Right renal cortex interstitium (tissue), 3 donors: ENCODE results near the gene NRCAM. TPM values are rescaled to one million over a fixed set of nuclear protein-coding genes. Genes with fewer than 3 reads are reported as not detected.

ENCODE experiments used
- DNase-seq, 3 donors: peaks; one replicate each; pipeline ENCODE4 v3.0.0-alpha.2; 2013; ENCODE audit warnings: low read depth in 3 of 3, low spot score in 2 of 3
- polyA plus RNA-seq, 3 donors: library from polyadenylated mRNA; unstranded; fragments of 120-200 nt; gene quantifications; one replicate each; pipeline ENCODE4 v1.2.1, GENCODE V29; 2013; ENCODE audit not compliant: insufficient read length in 3 of 3

Gene NRCAM
- polyA plus RNA-seq, 3 donors, result 16.7 to 24.1 (median 19.8) TPM

GRCh38 chr7:108314551-108314950 is 141.7 kb downstream of the NRCAM start:
- DNase-seq, result no peak

GRCh38 chr7:108314049-108314448 is 142.2 kb downstream of the NRCAM start:
- DNase-seq, result no peak

- DNase-seq, result no peak
These were observed 143.2 kb downstream of the NRCAM start for GRCh38 chr7:108313086-108313485.

- no peak for DNase-seq
These were observed 144.6 kb downstream of the NRCAM start for GRCh38 chr7:108311446-108312168.

DNA sequence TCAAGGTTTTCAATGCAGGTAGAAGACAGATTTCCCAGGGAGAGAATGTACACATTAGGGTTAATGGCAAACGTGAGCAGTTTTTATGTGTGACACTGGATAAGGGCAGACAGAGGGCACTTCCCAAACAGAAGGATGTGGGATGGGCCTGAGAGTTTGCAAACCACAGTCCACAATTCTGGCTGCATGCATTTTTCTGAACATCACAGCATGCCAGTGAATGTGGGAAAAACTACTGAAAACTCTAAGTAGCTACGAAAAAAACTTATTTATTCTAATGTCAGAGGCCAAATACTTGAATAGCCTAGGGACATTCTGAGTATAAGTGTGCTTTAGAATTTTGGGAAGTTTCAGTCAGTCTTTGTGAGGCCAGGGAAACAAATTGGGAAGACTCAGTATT is 145.9 kb downstream of the NRCAM start:
- DNase-seq, result no peak

DNA sequence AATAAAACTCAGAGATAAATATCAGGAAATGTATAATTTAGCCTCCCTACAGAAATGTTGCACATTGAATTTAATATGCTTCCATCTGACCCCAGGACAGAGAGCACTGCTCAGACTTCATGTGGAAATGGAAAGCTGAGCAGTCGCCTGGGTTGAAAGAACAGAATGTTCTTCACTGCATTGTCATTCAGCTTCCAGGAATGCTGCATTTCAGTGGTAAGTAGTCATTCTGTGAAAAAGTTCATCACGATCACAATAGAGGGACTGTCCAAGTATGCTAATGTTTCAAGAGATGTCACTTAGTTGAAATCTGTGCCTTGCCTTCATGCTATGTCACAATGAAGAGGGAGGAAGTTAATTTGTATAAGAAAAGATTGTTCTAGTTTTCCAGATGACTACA is 147.3 kb downstream of the NRCAM start:
- no peak for DNase-seq

GRCh38 chr7:108308276-108308675 is 148.0 kb downstream of the NRCAM start:
- no peak for DNase-seq

GRCh38 chr7:108307595-108307994 is 148.6 kb downstream of the NRCAM start:
- DNase-seq, result no peak

DNA sequence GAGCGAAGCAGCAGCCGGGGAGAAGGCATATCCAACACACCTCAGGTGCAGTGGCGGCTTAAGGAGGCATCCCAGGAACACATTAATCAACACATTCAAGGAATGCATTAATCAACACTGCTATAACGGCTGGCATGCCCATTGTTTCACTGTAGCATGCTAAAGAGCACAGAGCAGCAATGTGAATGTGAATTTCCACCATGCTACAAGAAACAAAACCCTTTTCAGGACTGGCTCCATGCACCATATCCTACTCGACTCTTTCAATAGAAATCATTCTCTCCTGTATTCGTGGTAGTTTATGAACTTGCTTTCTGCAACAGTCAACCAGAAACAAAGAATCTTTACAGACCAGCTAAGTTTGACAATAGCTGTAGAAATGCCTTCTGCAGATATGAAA is 149.0 kb downstream of the NRCAM start:
- no peak for DNase-seq

- DNase-seq, result no peak
These were observed 152.9 kb downstream of the NRCAM start for GRCh38 chr7:108303332-108303731.

DNA sequence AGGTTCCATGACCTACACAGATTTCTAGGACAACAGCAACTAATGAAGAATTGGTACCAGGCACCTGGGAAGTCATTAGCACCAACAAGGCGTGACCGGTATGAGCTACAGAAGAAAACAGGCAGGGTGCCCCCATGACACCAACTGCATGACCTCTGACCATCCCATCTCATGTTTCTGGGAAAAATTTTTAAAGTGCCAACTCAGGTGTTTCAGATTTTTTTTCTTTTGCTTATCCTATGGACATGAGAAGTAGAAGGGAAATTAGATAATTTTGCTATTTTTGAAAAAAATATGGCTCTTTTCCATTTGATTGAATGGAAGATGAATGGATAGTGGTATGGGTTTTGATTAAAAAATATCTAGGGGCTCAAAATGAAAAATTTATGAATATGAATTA is 154.8 kb downstream of the NRCAM start:
- DNase-seq, result no peak

DNA sequence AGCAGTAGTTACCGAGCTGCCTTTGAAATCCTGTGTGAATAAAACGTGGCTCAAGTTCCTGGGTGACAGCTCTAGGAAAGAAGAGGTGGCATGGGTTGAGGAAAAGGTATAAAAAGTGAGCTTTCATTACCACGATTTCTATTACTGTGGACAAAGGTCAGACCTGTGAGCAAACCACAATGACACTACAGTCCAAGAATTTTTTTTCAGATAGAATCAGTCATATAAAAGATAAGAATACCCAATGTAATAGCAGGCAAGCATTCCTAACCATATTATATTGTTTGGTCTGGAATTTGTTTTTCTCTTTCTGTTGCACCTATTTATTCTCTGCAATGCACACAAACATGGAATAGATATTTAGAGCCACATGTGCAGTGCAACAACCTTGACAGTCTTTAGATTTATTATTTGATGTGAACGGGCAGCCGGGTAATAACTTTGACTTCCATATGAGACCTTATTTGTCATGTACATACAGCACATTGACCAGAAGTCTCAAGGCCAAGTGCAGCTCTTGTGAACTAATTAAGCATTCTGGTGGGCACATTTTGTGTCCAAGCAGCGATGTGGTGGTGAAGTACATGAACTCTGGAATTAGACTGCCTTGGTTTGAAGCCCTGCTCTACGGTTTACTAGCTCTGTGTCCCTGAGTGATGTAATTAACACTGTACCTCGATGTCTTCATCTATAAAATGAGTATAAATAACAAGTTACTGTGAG is 156.8 kb downstream of the NRCAM start:
- DNase-seq, result no peak

GRCh38 chr7:108296911-108297310 is 159.3 kb downstream of the NRCAM start:
- no peak for DNase-seq

DNA sequence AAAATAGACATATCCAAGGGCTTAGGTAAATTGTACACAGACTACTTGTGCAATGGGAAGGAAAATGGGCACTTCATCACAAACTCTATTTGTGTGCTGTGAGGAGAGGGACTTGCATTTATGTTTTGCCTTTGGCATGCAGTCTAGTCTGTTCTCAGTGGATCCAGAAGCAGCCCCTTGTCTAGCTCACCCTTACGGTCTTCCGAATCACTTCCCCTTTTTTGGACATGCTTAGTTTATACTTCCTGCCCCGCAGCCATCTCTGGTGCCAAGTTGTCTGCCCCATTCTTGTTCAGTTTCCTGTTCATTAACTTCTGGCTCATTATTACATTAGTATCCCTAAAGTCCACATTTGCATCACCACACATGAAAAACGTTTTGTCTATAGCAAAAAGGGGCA is 161.6 kb downstream of the NRCAM start:
- DNase-seq, result no peak

DNA sequence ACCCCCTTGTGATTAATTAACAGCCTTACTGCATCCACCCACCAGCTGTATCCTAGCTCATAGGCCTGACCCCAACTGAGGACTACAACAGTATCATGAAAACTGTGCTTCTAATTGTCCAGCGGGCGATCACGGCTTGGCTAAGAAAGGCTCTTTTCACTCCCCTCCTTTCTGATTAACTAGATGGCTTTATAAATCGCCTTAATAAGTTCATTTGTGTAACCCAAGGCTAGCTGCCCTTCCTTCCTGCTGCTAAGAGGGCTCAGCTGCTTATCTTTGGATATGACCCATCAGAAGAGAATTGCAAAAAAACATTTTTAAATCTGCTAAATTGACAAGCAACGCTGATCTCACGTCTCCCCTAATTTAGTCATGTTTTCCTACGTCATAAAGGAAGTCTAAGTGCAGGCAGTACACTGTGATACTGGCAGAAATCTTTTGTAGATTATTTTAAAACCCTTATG is 163.1 kb downstream of the NRCAM start:
- DNase-seq, result no peak

DNA sequence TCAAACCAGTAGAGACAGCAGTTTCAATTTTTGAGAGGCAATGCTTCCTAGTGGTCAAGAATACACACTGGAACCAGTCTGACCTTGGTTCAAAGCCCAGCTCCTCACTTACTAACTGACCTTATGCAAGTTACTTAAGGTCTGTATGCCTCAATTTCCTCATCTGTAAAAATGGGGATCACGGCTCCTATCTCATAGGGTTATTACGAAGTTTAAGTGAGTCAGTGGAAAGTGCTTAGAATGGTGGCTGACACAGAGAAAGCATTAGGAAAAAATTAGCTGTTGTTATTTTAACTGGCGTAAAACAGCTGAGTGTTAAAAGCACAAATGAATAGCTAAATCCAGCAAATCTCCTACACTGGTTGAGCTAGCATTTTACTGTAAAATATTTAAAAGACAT is 163.7 kb downstream of the NRCAM start:
- no peak for DNase-seq

DNA sequence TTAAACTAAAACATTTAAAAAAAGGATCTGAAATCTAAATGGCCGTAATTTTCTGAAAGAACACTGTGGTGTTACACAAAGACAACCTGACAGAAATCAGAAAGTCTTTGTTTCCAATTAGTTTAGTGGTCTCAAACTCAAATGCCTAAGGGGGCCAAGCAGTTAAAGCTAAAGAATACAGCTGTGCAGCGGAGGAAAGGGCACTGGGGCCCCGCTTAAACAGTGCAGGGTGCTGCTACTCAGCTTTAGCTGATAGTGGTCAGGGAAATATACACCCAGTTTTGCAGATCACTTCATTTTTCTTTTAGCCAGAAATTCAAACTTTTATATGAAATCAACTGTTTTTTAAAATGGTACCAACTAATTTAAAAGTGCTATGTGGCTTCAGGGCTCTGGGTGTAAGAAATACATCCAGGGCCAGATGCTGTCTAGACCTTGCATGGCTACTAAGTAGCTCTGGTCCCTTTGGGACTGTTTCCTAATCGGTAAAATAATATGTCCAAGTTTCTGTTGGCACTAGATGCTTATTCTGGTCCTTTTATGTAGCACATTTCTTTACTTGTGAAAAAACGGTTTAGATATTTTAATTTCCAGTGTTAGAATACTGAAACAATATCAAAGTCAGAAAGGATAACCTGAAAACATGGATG is 164.3 kb downstream of the NRCAM start:
- no peak for DNase-seq

DNA sequence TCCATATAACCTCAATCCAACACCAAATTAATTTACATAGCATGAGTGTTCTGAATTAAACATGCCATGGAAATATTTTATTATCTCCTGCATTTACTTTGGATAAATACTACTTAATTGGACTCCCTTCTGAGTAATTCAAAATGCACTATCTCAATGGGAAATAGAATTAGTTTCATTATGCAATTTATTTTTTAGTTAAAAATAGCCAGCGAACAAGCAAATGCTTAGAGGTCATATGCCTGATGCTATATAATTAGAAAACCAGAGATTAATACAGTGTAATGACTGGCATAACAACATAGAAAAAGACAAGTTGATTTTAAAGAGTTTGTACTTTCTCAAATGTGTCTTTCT is 165.1 kb downstream of the NRCAM start:
- DNase-seq, result no peak

GRCh38 chr7:108290459-108291151 is 165.6 kb downstream of the NRCAM start:
- DNase-seq, result no peak

DNA sequence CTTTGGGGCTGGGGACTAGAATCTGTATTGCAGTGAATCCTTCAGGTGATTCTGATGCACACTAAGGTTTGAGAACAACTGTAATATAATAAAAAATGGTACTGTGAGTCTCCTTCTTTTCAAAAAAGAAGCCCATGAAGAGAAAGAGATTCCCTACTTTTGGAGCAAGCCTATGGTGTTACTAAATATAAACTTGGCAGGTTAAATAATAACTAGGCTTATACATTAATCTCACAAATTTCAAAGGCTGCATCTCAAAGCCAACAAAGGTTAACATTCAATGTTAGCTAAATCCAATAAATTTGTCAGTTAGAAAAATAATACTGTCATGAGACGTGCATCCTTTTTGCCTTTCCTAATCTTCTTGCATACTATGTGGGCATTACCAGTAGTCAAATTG is 166.4 kb downstream of the NRCAM start:
- DNase-seq, result no peak

- no peak for DNase-seq
These were observed 168.4 kb downstream of the NRCAM start for GRCh38 chr7:108287857-108288256.
